Epithelial cell of proximal tubule (primary cell): Measurements from ENCODE around the gene RAB5IF. TPM values are rescaled to one million over a fixed set of nuclear protein-coding genes. Genes with fewer than 3 reads are reported as not detected.

Source experiments
- DNase-seq: peaks from one replicate; pipeline ENCODE4 v3.0.0-alpha.2; 2011; ENCODE audit warnings: low read depth
- H3K4me3 ChIP-seq: 2 replicates; pipeline ENCODE4 v1.5.1; 2011; ENCODE audit warnings: low read depth, mild to moderate bottlenecking, low read length
- total RNA-seq: library from RNA; depleted of rRNA; stranded (reverse); fragments of >200 nt; gene quantifications from 2 replicates; pipeline ENCODE4 v1.2.3, GENCODE V29; 2015
- TF ChIP-seq, protein P1 (sequence below): conservative IDR thresholded peaks from 2 replicates; pipeline ENCODE4 v1.5.1; 2012; ENCODE audit warnings: low read depth, mild to moderate bottlenecking, low read length

The RAB5IF gene
- total RNA-seq, 1 donor from 2014 or later, result 142 TPM

GRCh38 chr20:36620917-36621316 lies 15.3 kb downstream of the RAB5IF start:
- no peak overlapping the region for H3K4me3 ChIP-seq
- DNase-seq, result no peak
- TF ChIP-seq, protein P1, sequence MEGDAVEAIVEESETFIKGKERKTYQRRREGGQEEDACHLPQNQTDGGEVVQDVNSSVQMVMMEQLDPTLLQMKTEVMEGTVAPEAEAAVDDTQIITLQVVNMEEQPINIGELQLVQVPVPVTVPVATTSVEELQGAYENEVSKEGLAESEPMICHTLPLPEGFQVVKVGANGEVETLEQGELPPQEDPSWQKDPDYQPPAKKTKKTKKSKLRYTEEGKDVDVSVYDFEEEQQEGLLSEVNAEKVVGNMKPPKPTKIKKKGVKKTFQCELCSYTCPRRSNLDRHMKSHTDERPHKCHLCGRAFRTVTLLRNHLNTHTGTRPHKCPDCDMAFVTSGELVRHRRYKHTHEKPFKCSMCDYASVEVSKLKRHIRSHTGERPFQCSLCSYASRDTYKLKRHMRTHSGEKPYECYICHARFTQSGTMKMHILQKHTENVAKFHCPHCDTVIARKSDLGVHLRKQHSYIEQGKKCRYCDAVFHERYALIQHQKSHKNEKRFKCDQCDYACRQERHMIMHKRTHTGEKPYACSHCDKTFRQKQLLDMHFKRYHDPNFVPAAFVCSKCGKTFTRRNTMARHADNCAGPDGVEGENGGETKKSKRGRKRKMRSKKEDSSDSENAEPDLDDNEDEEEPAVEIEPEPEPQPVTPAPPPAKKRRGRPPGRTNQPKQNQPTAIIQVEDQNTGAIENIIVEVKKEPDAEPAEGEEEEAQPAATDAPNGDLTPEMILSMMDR, result no peak

- no peak overlapping the region for H3K4me3 ChIP-seq
- TF ChIP-seq, protein P1, result no peak
- DNase-seq, result no peak
Measured at GRCh38 chr20:36623444-36623843, 17.9 kb downstream of the RAB5IF start.

GRCh38 chr20:36624068-36624943 lies 18.7 kb downstream of the RAB5IF start:
- no peak for DNase-seq
- no peak overlapping the region for H3K4me3 ChIP-seq
- TF ChIP-seq, protein P1, result no peak

- DNase-seq, result no peak
- no peak overlapping the region for H3K4me3 ChIP-seq
- TF ChIP-seq, protein P1, result no peak
Measured at GRCh38 chr20:36624944-36625324, 19.4 kb downstream of the RAB5IF start.

DNA sequence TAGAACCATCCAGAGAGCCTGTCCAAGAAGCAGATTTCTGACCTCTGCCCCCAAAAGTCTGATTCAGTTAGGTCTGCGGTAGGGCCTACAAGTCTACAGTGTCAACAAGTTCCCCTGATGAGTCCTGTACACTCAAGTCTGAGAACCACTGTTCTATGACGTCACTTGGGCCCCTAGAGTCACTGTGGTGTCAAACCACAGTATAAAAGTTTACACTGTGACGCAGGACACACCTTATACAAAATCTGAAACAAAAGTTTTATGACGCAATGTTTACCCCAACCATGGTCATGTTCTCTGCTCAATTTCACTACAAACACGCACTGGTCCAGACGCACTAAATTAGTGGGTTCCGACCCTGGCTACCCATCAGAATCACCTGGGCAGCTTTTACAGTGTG lies 22.5 kb downstream of the RAB5IF start:
- TF ChIP-seq, protein P1, result no peak
- H3K4me3 ChIP-seq, result no peak overlapping the region
- DNase-seq, result no peak

DNA sequence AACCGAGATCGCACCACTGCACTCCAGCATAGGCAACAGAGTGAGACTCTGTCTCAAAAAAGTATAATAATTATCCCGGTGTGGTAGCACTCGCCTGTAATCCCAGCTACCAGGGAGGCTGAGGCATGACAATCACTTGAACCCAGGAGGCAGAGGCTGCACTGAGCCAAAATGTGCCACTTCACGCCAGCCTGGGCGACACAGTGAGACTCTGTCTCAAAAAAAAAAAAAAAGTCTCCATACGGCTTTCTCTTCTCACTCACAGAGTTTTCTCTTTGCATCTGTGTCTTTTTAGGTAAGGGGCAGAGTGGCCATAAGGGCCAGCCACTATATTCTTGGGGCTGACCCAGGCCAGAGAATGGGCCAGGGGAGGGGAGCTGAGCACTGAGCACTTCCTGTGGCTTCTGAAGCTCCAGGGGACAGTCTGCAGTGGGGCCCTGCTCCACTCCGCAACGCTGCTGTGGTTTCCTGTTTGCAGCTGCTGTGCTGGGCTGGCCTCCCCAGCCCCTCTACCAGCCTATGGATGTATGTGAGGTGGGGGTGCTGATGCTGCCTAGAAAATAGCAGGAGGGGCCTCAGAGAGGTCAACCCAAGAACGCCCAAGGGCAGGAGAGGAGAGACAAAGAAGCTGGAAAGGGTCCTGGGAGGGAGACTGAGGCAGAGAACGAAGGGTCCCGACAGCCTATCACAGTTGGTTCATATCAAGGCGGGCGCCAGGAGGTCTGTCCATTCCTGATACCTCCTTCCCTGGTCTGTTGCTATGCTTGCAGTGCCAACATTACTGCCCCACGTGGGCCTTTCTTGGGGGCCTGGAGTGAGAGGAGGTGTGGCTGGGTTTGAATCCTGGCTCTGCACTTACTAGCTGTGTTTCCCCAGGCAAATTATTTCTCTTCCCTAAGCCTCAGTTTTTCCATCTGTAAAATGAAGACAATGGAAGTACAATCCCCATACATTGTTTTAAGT lies 24.4 kb downstream of the RAB5IF start:
- TF ChIP-seq, protein P1, result no peak
- no peak overlapping the region for H3K4me3 ChIP-seq
- DNase-seq, result no peak
